ENCODE results near the gene HIRA. TPM values are rescaled to one million over a fixed set of nuclear protein-coding genes. Genes with fewer than 3 reads are reported as not detected.

The HIRA gene
- polyA plus RNA-seq, 2 donors, result 4.5 to 11.5 TPM

- 75 to 78% methylated on average over 6 of the region's 6 CpGs for WGBS, 2 donors
- H3K4me1 ChIP-seq (ENCODE audit: control insufficient read depth in 2 of 2, insufficient read depth in 2 of 2, low read length in 1 of 2), result no peaks in the 10 kb centered on the region
- H3K27ac ChIP-seq (ENCODE audit: low read depth in 2 of 2, low read length in 1 of 2), result no peak overlapping the region
- peaks cover 35 to 37% of the 10 kb centered on the region in 2 donors for H3K36me3 ChIP-seq (ENCODE audit: control insufficient read depth in 2 of 2, insufficient read depth in 2 of 2, low read length in 1 of 2)
- H3K9me3 ChIP-seq (ENCODE audit: control insufficient read depth in 2 of 2, insufficient read depth in 1 of 2, low read depth in 1 of 2, low read length in 1 of 2), result no peaks in the 10 kb centered on the region
- H3K27me3 ChIP-seq (ENCODE audit: control insufficient read depth in 1 of 2, insufficient read depth in 2 of 2, low read length in 2 of 2), result no peaks in the 10 kb centered on the region
- no peak overlapping the region for H3K4me3 ChIP-seq (ENCODE audit: low read depth in 1 of 2, low read length in 2 of 2)
Measured at GRCh38 chr22:19454156-19454555, 22.6 kb upstream of the HIRA start.

- no peak overlapping the region for H3K4me3 ChIP-seq (ENCODE audit: low read depth in 1 of 2, low read length in 2 of 2)
- peaks cover 35 to 37% of the 10 kb centered on the region in 2 donors for H3K36me3 ChIP-seq (ENCODE audit: control insufficient read depth in 2 of 2, insufficient read depth in 2 of 2, low read length in 1 of 2)
- WGBS, 2 donors, result 97 to 99% methylated on average over 5 of the region's 5 CpGs
- H3K9me3 ChIP-seq (ENCODE audit: control insufficient read depth in 2 of 2, insufficient read depth in 1 of 2, low read depth in 1 of 2, low read length in 1 of 2), result no peaks in the 10 kb centered on the region
- H3K4me1 ChIP-seq (ENCODE audit: control insufficient read depth in 2 of 2, insufficient read depth in 2 of 2, low read length in 1 of 2), result peaks cover 0 to 1% of the 10 kb centered on the region in 2 donors
- no peak overlapping the region for H3K27ac ChIP-seq (ENCODE audit: low read depth in 2 of 2, low read length in 1 of 2)
- no peaks in the 10 kb centered on the region for H3K27me3 ChIP-seq (ENCODE audit: control insufficient read depth in 1 of 2, insufficient read depth in 2 of 2, low read length in 2 of 2)
Measured at GRCh38 chr22:19453718-19454117, 22.2 kb upstream of the HIRA start.

- Histone ChIP-seq H3K4me3 (ENCODE audit: low read depth in 1 of 2, low read length in 2 of 2) (no peak overlapping the region), H3K4me1 (ENCODE audit: control insufficient read depth in 2 of 2, insufficient read depth in 2 of 2, low read length in 1 of 2) (peaks cover 2 to 4% of the 10 kb centered on the region in 2 donors), H3K36me3 (ENCODE audit: control insufficient read depth in 2 of 2, insufficient read depth in 2 of 2, low read length in 1 of 2) (peaks cover 29 to 30% of the 10 kb centered on the region in 2 donors), H3K27ac (ENCODE audit: low read depth in 2 of 2, low read length in 1 of 2) (no peak overlapping the region), H3K27me3 (ENCODE audit: control insufficient read depth in 1 of 2, insufficient read depth in 2 of 2, low read length in 2 of 2) (no peaks in the 10 kb centered on the region), H3K9me3 (ENCODE audit: control insufficient read depth in 2 of 2, insufficient read depth in 1 of 2, low read depth in 1 of 2, low read length in 1 of 2) (no peaks in the 10 kb centered on the region)
- WGBS, 2 donors, result 96 to 97% methylated on average over 4 of the region's 4 CpGs
Measured at GRCh38 chr22:19451570-19451969, 20.0 kb upstream of the HIRA start.

- WGBS, 2 donors, result 87 to 88% methylated on average over 8 of the region's 8 CpGs
- peaks cover 2 to 7% of the 10 kb centered on the region in 2 donors for H3K4me1 ChIP-seq (ENCODE audit: control insufficient read depth in 2 of 2, insufficient read depth in 2 of 2, low read length in 1 of 2)
Measured at GRCh38 chr22:19450363-19451175, 19.0 kb upstream of the HIRA start.

GRCh38 chr22:19449422-19449767, 17.9 kb upstream of the HIRA start:
- H3K9me3 ChIP-seq (ENCODE audit: control insufficient read depth in 2 of 2, insufficient read depth in 1 of 2, low read depth in 1 of 2, low read length in 1 of 2), result no peaks in the 10 kb centered on the region
- H3K27me3 ChIP-seq (ENCODE audit: control insufficient read depth in 1 of 2, insufficient read depth in 2 of 2, low read length in 2 of 2), result no peaks in the 10 kb centered on the region
- peaks cover 11 to 14% of the 10 kb centered on the region in 2 donors for H3K36me3 ChIP-seq (ENCODE audit: control insufficient read depth in 2 of 2, insufficient read depth in 2 of 2, low read length in 1 of 2)
- H3K27ac ChIP-seq (ENCODE audit: low read depth in 2 of 2, low read length in 1 of 2), result no peak overlapping the region
- no peak overlapping the region for H3K4me3 ChIP-seq (ENCODE audit: low read depth in 1 of 2, low read length in 2 of 2)
- peaks cover 2 to 7% of the 10 kb centered on the region in 2 donors for H3K4me1 ChIP-seq (ENCODE audit: control insufficient read depth in 2 of 2, insufficient read depth in 2 of 2, low read length in 1 of 2)
- WGBS, 2 donors, result 71 to 77% methylated on average over 2 of the region's 2 CpGs

More at GRCh38 chr22:19450363-19451175, 19.0 kb upstream of the HIRA start:
- Histone ChIP-seq H3K27me3 (ENCODE audit: control insufficient read depth in 1 of 2, insufficient read depth in 2 of 2, low read length in 2 of 2) (no peaks in the 10 kb centered on the region), H3K9me3 (ENCODE audit: control insufficient read depth in 2 of 2, insufficient read depth in 1 of 2, low read depth in 1 of 2, low read length in 1 of 2) (no peaks in the 10 kb centered on the region), H3K4me3 (ENCODE audit: low read depth in 1 of 2, low read length in 2 of 2) (no peak overlapping the region), H3K36me3 (ENCODE audit: control insufficient read depth in 2 of 2, insufficient read depth in 2 of 2, low read length in 1 of 2) (peaks cover 21 to 22% of the 10 kb centered on the region in 2 donors), H3K27ac (ENCODE audit: low read depth in 2 of 2, low read length in 1 of 2) (no peak overlapping the region)

GRCh38 chr22:19448739-19449421, 17.3 kb upstream of the HIRA start:
- Histone ChIP-seq H3K27ac (ENCODE audit: low read depth in 2 of 2, low read length in 1 of 2) (no peak overlapping the region), H3K4me3 (ENCODE audit: low read depth in 1 of 2, low read length in 2 of 2) (no peak overlapping the region), H3K36me3 (ENCODE audit: control insufficient read depth in 2 of 2, insufficient read depth in 2 of 2, low read length in 1 of 2) (peaks cover 10 to 16% of the 10 kb centered on the region in 2 donors), H3K27me3 (ENCODE audit: control insufficient read depth in 1 of 2, insufficient read depth in 2 of 2, low read length in 2 of 2) (no peaks in the 10 kb centered on the region), H3K4me1 (ENCODE audit: control insufficient read depth in 2 of 2, insufficient read depth in 2 of 2, low read length in 1 of 2) (peaks cover 2 to 7% of the 10 kb centered on the region in 2 donors), H3K9me3 (ENCODE audit: control insufficient read depth in 2 of 2, insufficient read depth in 1 of 2, low read depth in 1 of 2, low read length in 1 of 2) (no peaks in the 10 kb centered on the region)
- WGBS, 2 donors, result 76 to 78% methylated on average over 5 of the region's 5 CpGs

- Histone ChIP-seq H3K36me3 (ENCODE audit: control insufficient read depth in 2 of 2, insufficient read depth in 2 of 2, low read length in 1 of 2) (peaks cover 8 to 9% of the 10 kb centered on the region in 2 donors), H3K4me3 (ENCODE audit: low read depth in 1 of 2, low read length in 2 of 2) (peak overlapping the region; percentile 66 to 79), H3K27me3 (ENCODE audit: control insufficient read depth in 1 of 2, insufficient read depth in 2 of 2, low read length in 2 of 2) (no peaks in the 10 kb centered on the region), H3K27ac (ENCODE audit: low read depth in 2 of 2, low read length in 1 of 2) (peak overlapping the region; percentile 83 to 87), H3K4me1 (ENCODE audit: control insufficient read depth in 2 of 2, insufficient read depth in 2 of 2, low read length in 1 of 2) (peaks cover 2 to 12% of the 10 kb centered on the region in 2 donors), H3K9me3 (ENCODE audit: control insufficient read depth in 2 of 2, insufficient read depth in 1 of 2, low read depth in 1 of 2, low read length in 1 of 2) (no peaks in the 10 kb centered on the region)
- 13% methylated on average over 14 of the region's 14 CpGs for WGBS, 2 donors
Measured at GRCh38 chr22:19448076-19448607, 16.6 kb upstream of the HIRA start.

- WGBS, 2 donors, result 0 to 1% methylated on average over 85 to 92 of the region's 92 CpGs
- Histone ChIP-seq H3K4me1 (ENCODE audit: control insufficient read depth in 2 of 2, insufficient read depth in 2 of 2, low read length in 1 of 2) (peaks cover 2 to 12% of the 10 kb centered on the region in 2 donors), H3K27me3 (ENCODE audit: control insufficient read depth in 1 of 2, insufficient read depth in 2 of 2, low read length in 2 of 2) (no peaks in the 10 kb centered on the region)
Measured at GRCh38 chr22:19447330-19448075, 16.0 kb upstream of the HIRA start, which contains the start of gene C22orf39. Gene C22orf39, minus strand, starts transcription at chr22:19447711. Its CDS starts 23 bp downstream, at chr22:19447688.

More at GRCh38 chr22:19447330-19448075, 16.0 kb upstream of the HIRA start, which contains the start of gene C22orf39:
- peaks cover 7 to 9% of the 10 kb centered on the region in 2 donors for H3K36me3 ChIP-seq (ENCODE audit: control insufficient read depth in 2 of 2, insufficient read depth in 2 of 2, low read length in 1 of 2)
- H3K4me3 ChIP-seq (ENCODE audit: low read depth in 1 of 2, low read length in 2 of 2), result peak within 1 kb of the TSS; percentile 66 to 79
- peak within 1 kb of the TSS; percentile 83 to 91 for H3K27ac ChIP-seq (ENCODE audit: low read depth in 2 of 2, low read length in 1 of 2)
- no peaks in the 10 kb centered on the region for H3K9me3 ChIP-seq (ENCODE audit: control insufficient read depth in 2 of 2, insufficient read depth in 1 of 2, low read depth in 1 of 2, low read length in 1 of 2)
